GM12874 (cell line): Measurements from ENCODE around the gene ZNF709.

Source experiments
- CTCF ChIP-seq: IDR thresholded peaks from 2 replicates; pipeline ENCODE4 v1.5.1; 2011; ENCODE audit warnings: low read depth, mild to moderate bottlenecking, control low read depth, low read length, moderate library complexity; ENCODE audit not compliant: insufficient read depth

The ZNF709 gene

GRCh38 chr19:12495002-12495802 lies 10.6 kb upstream of the ZNF709 start:
- TF ChIP-seq CTCF: peak; percentile 18; the same call in 1 of the 2 replicates

DNA sequence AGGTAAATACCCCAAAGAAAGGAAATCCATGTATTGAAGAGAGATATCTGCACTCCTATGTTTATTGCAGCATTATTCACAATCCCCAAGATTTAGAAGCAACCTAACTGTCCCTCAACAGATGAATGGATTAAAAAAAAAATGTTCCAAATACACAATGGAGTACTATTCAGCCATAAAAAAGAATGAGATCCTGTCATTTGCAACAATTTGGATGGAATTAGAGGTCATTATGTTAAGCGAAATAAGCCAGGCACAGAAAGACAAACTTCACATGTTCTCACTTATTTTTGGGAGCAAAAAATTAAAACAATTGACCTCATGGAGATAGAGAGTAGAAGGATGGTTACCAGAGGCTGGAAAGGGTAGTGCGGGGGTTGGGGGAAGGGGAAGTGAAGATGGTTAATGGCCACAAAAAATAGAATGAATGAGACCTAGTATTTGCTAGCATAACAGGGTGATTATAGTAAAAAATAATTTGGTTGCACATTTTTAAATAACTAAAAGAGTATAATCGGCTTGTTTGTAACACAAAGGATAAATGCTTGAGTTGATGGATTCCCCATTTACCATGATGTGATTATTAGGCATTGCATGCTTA lies 9.7 kb upstream of the ZNF709 start:
- no peak for TF ChIP-seq CTCF

DNA sequence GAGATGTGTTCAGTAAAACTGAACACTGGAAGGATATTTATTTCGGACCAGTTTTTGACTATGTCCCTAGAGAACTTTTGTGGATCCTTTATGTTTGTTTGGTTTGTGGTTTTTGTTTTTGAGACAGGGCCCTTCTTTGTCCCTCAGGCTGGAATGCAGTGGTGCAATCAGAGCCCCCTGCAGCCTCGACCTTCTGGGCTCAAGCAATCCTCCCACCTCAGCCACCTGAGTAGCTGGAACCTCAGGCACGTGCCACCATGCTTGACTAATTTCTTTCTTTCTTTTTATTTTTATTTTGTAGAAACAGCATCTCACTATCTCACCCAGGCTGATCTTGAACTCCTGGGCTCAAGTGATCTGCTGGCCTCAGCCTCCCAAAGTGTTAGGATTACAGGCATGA lies 955 bp upstream of the ZNF709 start:
- TF ChIP-seq CTCF: no peak

- no peak for TF ChIP-seq CTCF
Observed at GRCh38 chr19:12485052-12485416, 418 bp upstream of the ZNF709 start.

GRCh38 chr19:12484011-12484370 lies 625 bp downstream of the ZNF709 start:
- no peak for TF ChIP-seq CTCF

DNA sequence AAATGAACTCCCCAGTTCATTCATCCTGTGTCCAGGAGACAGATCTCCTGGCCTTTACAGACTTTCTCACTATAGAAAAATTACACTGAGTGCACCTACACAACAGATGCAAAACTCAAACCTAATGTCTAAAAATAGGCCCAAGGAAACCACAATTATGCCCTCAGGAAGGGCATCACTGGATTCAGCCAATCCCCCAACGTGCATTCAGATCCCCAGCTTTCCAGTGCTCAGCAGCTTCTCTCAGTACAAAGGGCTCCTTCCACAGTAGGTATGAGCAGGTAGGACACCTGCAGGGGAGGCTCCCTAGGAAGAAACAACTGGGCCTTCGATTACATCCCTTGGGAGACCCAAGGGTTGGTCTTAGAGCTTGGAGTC lies 2.1 kb downstream of the ZNF709 start:
- TF ChIP-seq CTCF: no peak

GRCh38 chr19:12481781-12482508 lies 2.7 kb downstream of the ZNF709 start:
- TF ChIP-seq CTCF: no peak
